Right lobe of liver (tissue), 6 donors: ENCODE results near the gene PTPRN2. TPM values are rescaled to one million over a fixed set of nuclear protein-coding genes. Genes with fewer than 3 reads are reported as not detected.
A peak's percentile ranks its signal among the peaks of the same experiment; 100 is the strongest.

Experiments
- ATAC-seq, 4 donors: fragments of 200-7000 bp; cut with Tn5 transposase; one replicate each; pipeline ENCODE4 v1.9.1; 2020; ENCODE audit warnings: mild to moderate bottlenecking in 4 of 4, moderate library complexity in 4 of 4
- DNase-seq, 3 donors: peaks; one replicate each; pipeline ENCODE4 v3.0.0-alpha.2; 2020
- H3K27ac ChIP-seq, 3 donors: fragments of 200-600 bp; one replicate each; pipeline ENCODE4 v1.8.0; 2022
- H3K27me3 ChIP-seq, 2 donors: fragments of 200-600 bp; one replicate each; pipeline ENCODE4 v1.8.0; 2022
- H3K36me3 ChIP-seq, 4 donors: fragments of 200-600 bp; sonication (generic) in 1 of 4; one replicate each; pipeline versions ENCODE4 v1.5.1 to v1.8.0; 2017 to 2022; ENCODE audit warnings: control low read depth in 1 of 4
- H3K4me1 ChIP-seq, 4 donors: fragments of 200-600 bp; sonication (generic) in 1 of 4; one replicate each; pipeline versions ENCODE4 v1.5.1 to v1.8.0; 2017 to 2022; ENCODE audit warnings: control low read depth in 1 of 4
- H3K4me3 ChIP-seq, 3 donors: fragments of 200-600 bp; one replicate each; pipeline ENCODE4 v1.8.0; 2022
- H3K9me3 ChIP-seq, 4 donors: fragments of 200-600 bp; sonication (generic) in 1 of 4; one replicate each; pipeline versions ENCODE4 v1.5.1 to v1.8.0; 2017 to 2022; ENCODE audit warnings: control low read depth in 1 of 4
- POLR2A ChIP-seq: fragments of 450-650 bp; IDR thresholded peaks from one replicate; pipeline ENCODE4 v1.6.1; 2017; ENCODE audit warnings: antibody characterized with exemption, mild to moderate bottlenecking
- WGBS: methylation state at CpG from one replicate; pipeline ENCODE4 v1.1.6; 2018; ENCODE audit warnings: low coverage, low lambda C conversion rate; ENCODE audit not compliant: insufficient coverage; ENCODE audit errors: missing lambda C conversion rate; 5-methylcytosine and 5-hydroxymethylcytosine counted together
- intact Hi-C, 2 donors: fragments of 100-400 bp; cut with DNase I; formaldehyde crosslinking; loops; one replicate each; pipeline versions ENCODE4 v1.11.2 to v1.14.1; 2022
- total RNA-seq, 6 experiments: library from RNA; depleted of rRNA in 2 of 6; stranded (reverse); fragments of >200 nt in 2 of 6; fragmentation: NEBNext Ultra II Directional in 3 of 6; extraction: Animal tissue kit (Norgen Biotek cat#: 25700) in 3 of 6; gene quantifications; one replicate each; pipeline versions ENCODE4 v1.1.0 to v1.2.4, GENCODE V29; 2016 to 2023
- TF ChIP-seq, protein P1 (sequence below), 4 donors: fragments of 200-600 bp in 3 of 4; fragments of 450-650 bp in 1 of 4; IDR thresholded peaks; one replicate each; pipeline versions ENCODE4 v1.5.1 to v1.8.0; 2016 to 2022; ENCODE audit warnings: antibody characterized with exemption in 4 of 4, mild to moderate bottlenecking in 2 of 4
- donor health status: DM: no; HTN: yes; CAD: no.
- donor health status: DM: no; HTN: no; CAD: no.
- donor health status: DM: no; HTN: no; CAD: no.
- donor health status: DM: no; HTN: yes; CAD: no.
- donor health status: DM: no; HTN: yes; CAD: no.

The PTPRN2 gene
- total RNA-seq, 6 experiments from 2014 or later, result 0.15 to 0.87 (median 0.67) TPM

DNA sequence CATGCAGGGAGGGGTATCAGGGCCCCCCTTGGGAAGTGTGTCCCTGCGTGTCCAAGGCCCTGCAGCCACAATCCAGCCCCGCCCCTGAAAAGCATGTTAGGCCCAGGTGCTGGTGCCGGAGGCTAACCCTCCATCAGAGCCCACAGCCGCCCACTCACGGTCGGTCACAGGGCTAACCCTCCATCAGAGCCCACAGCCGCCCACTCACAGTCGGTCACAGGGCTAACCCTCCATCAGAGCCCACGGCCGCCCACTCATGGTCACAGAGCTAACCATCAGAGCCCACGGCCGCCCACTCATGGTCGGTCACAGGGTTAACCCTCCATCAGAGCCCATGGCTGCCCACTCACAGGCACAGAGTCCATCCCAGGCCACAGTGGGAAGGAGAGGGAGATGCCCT lies 824.8 kb downstream of the PTPRN2 start:
- intact Hi-C loops, result no loop called here
- H3K4me3 ChIP-seq, result no peak overlapping the region
- no peak for ATAC-seq
- H3K27ac ChIP-seq, result no peak overlapping the region
- no CpG with 5 or more reads among the region's 13 CpGs for WGBS
- DNase-seq, result peak in 1 of 3 donors; percentile 35
- TF ChIP-seq POLR2A, result no peak
- TF ChIP-seq, protein P1, sequence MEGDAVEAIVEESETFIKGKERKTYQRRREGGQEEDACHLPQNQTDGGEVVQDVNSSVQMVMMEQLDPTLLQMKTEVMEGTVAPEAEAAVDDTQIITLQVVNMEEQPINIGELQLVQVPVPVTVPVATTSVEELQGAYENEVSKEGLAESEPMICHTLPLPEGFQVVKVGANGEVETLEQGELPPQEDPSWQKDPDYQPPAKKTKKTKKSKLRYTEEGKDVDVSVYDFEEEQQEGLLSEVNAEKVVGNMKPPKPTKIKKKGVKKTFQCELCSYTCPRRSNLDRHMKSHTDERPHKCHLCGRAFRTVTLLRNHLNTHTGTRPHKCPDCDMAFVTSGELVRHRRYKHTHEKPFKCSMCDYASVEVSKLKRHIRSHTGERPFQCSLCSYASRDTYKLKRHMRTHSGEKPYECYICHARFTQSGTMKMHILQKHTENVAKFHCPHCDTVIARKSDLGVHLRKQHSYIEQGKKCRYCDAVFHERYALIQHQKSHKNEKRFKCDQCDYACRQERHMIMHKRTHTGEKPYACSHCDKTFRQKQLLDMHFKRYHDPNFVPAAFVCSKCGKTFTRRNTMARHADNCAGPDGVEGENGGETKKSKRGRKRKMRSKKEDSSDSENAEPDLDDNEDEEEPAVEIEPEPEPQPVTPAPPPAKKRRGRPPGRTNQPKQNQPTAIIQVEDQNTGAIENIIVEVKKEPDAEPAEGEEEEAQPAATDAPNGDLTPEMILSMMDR (IDR thresholded peaks at IDR 0.05), result no peak
- no peaks in the 10 kb centered on the region for H3K27me3 ChIP-seq
- H3K36me3 ChIP-seq, result no peaks in the 10 kb centered on the region
- no peaks in the 10 kb centered on the region for H3K4me1 ChIP-seq
- no peaks in the 10 kb centered on the region for H3K9me3 ChIP-seq

- ATAC-seq, result no peak
- intact Hi-C loops, result no loop called here
- TF ChIP-seq POLR2A, result no peak
- TF ChIP-seq, protein P1 (IDR thresholded peaks at IDR 0.05), result no peak
- H3K9me3 ChIP-seq, result no peaks in the 10 kb centered on the region
- DNase-seq, result peak in 1 of 3 donors; percentile 27
- H3K4me1 ChIP-seq, result no peaks in the 10 kb centered on the region
- H3K36me3 ChIP-seq, result no peaks in the 10 kb centered on the region
- H3K27me3 ChIP-seq, result no peaks in the 10 kb centered on the region
- 49% methylated on average over 13 of the region's 17 CpGs for WGBS
- no peak overlapping the region for H3K27ac ChIP-seq
- no peak overlapping the region for H3K4me3 ChIP-seq
Measured at GRCh38 chr7:157760004-157760730, 827.5 kb downstream of the PTPRN2 start.

GRCh38 chr7:157759246-157759805 lies 828.3 kb downstream of the PTPRN2 start:
- no peak for ATAC-seq
- Histone ChIP-seq H3K9me3 (no peaks in the 10 kb centered on the region), H3K27me3 (no peaks in the 10 kb centered on the region), H3K4me3 (no peak overlapping the region), H3K27ac (no peak overlapping the region), H3K4me1 (no peaks in the 10 kb centered on the region), H3K36me3 (no peaks in the 10 kb centered on the region)
- peak in 1 of 3 donors; percentile 28 for DNase-seq
- 77% methylated on average over 13 of the region's 19 CpGs for WGBS
- TF ChIP-seq, protein P1 (IDR thresholded peaks at IDR 0.05), result no peak
- no peak for TF ChIP-seq POLR2A
- intact Hi-C loops, result no loop called here

DNA sequence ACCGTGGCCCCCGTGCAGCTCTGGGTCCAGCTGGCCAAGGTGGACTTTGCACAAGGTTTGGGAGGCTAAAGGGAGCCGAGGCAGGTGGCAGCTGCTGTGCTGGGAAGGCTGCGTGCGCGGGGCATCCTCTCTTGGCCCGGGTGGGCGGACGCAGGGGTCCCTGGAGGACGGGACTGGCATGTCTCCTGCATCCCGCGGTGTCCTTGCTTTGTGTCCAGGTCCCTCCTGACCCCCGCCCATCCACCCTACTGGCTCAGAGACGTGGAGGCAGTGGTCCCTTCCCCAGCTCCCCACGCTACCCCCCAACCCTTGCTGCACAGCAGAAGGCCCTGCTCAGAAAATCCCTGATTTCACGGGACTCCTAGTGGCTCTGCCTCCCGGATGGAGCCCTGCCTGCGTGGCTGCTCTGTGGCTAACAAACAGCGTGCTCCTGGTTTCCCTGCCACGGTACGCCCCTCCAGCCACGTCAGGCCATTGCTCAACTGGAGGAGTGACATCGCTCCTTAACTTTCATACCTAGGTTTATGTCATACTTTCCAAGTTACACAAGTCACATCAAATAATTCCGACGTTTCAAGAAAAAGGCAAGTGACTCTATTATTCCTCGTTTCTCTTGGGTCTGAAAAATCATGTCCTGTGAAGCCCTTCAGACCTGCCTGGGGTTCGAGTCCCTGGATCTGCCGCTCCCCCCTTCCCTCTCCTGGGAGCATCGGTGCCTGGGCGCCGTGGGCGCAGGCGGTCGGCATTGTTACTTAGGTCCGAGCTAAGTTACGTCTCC lies 829.0 kb downstream of the PTPRN2 start:
- no peaks in the 10 kb centered on the region for H3K4me1 ChIP-seq
- no peak overlapping the region for H3K27ac ChIP-seq
- peak in 1 of 3 donors; percentile 37 for DNase-seq
- TF ChIP-seq, protein P1 (IDR thresholded peaks at IDR 0.05), result no peak
- no peak for TF ChIP-seq POLR2A
- WGBS, result 64% methylated on average over 9 of the region's 36 CpGs
- H3K27me3 ChIP-seq, result no peaks in the 10 kb centered on the region
- H3K4me3 ChIP-seq, result no peak overlapping the region
- ATAC-seq, result no peak
- no peaks in the 10 kb centered on the region for H3K36me3 ChIP-seq
- no peaks in the 10 kb centered on the region for H3K9me3 ChIP-seq
- intact Hi-C loops, result no loop called here
